ENCODE measurements around the gene TXNDC2.

Gene TXNDC2

DNA sequence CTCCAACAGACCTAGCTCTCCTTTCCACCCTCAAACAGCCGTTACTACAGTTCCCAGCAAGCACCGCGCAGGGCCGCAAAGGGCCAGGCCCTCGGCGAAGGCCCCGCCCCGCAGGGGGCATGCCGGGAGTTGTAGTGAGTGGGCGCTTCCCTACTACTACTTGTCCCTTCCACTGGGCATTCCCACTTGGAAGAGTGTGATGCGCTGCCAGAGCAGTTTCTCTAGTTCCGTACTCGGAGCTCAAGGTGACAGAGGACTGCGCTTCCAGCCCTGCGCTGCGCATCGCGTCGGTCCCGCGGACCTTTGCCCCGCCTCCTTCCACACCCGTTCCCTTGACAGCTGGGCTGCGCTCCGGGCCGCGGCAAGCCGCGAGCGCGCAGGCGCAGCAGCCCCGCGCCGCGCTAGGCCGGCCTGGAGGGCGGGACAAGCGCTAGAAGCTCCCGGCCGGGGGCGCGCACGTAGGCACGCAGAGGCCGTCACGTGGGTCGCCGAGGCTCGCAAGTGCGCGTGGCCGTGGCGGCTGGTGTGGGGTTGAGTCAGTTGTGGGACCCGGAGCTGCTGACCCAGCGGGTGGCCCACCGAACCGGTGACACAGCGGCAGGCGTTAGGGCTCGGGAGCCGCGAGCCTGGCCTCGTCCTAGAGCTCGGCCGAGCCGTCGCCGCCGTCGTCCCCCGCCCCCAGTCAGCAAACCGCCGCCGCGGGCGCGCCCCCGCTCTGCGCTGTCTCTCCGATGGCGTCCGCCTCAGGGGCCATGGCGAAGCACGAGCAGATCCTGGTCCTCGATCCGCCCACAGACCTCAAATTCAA lies 28.0 kb downstream of the TXNDC2 start, which contains the start of gene VAPA:
Gene VAPA (plus strand): TSS at position 491 of the 808 bp plus-strand sequence. CDS start 241 bp downstream, at position 732.
- DNase-seq (ENCODE audit: low read depth) = peak; percentile 91

DNA sequence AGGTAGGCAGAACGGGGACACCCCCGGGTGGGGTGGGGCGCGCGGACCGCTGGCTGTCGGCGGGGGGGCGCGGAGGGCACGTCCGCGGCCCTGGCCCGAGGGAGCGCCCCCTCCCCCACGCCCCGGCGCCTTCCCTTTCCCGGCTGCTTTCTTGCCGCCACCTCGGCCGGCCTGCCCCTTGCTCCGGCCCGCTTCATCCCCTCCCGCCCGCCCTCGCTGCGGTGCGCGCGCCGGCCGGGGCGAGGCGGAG lies 28.5 kb downstream of the TXNDC2 start:
- DNase-seq (ENCODE audit: low read depth) = no peak

DNA sequence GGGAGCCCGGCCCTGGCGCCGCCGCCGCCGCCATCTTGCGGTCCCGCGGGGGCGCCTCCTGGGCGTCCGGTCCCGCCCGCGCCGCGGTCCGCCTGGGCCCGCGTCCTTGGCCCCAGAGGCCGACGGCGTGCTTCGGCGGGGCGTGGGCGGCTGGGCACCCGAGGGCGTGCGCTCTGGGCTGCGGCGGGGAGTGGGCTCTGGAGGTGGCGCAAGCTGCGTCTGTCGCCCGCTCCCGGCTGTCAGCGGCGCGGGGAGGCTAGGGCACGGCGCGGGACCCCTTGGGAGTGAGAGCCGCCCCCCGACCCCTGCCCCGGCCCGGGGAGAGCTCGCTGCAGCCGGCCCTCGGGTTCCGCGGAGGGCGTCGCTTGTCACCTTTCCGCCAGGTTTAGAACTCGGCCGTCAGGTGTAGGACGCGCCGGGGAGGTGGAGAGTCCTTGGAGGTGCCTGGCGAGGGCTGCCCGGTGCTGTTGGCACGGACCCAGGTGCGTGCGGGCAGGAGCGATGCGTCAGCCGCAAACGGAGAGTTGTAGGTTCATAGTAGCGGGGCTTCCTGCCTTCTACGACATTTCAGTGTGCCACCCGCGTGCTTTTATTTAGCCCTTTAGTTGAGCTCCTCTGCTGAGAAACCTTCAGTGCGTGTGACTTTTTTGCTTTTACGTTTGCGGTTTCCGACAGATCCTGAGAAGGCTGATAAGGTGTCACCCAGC lies 29.0 kb downstream of the TXNDC2 start:
- DNase-seq (ENCODE audit: low read depth) = peak; percentile 72

DNA sequence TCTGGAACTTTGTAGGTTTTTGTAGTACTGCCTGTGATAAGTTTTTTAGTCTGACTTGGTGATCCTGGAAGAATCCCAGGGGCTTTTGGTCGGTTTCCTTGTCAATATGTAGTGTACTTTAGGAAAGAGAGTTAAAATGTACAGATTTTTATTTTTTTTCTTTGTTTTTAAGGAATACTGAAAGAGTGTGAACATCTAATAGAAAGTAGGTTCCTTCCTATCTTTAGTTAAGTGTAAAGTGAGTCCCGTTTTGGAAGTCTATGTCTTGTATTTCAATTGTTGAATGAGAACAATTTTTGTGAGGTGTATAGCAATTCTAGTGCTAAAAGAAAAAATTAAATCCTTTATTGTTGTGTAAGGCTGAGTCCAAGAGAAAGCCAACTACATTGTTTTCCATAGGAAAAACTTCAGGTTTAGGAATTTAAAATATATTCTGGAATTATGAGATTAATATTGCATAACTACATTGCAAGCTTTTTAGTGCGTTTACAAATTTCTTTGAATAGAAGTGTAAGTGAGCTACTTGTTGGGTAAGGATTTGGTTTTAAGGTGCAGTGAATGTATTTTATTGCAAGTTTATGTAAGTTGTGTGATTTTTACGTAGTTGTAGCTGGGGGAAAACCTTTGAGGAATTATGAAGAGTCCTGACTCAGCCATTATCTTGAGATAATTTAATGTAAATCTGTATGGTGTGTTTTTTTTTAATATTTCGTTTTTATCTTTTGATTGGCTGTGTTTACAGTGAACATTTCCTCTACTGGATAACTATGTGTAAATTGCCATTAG lies 29.7 kb downstream of the TXNDC2 start:
- DNase-seq (ENCODE audit: low read depth) = no peak

DNA sequence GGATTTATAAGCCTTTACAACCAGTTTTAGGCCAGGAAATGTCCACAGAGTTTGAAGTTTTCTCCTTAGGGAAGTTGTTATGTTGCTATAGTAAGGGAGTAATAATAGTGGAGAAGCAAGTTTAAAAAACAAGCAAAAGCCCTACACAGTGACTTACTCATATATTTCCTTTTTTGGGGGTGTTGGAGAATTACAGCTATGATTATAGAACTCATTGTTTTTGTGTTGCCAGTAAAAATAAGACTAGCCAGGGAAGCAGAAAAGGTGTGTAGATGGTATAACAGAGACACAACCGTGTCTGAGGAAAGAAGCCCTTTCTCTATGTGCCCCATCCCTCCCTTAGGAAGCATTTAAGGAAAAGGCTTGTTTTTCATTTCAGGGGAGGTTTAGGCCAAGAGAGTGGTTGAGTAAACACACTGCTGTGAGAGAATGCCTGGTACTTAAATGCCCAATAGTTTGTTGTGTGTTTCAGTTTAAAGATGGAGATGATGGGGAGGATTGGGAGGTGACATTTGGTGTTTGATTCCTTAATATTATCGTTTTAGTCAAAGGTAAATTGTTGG lies 30.4 kb downstream of the TXNDC2 start:
- no peak for DNase-seq (ENCODE audit: low read depth)

DNA sequence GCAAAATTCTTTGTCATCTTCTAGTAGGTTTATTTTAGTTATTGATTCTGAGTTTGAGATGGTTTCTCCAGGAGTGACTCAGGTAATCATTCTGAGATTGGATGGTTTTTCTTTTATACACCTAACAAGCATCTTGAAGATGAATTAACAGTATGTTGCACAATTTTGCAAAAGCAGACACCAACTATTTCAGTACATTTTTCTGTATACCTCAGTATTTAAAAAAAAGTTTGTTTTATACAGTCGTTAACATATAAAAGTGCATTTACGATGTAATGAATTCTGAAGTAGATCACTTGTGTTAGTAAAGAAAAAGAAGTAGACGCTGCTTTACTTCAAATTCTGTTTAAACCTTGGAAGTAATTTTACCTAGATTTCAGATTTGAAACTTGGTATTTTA lies 31.0 kb downstream of the TXNDC2 start:
- DNase-seq (ENCODE audit: low read depth) = no peak

DNA sequence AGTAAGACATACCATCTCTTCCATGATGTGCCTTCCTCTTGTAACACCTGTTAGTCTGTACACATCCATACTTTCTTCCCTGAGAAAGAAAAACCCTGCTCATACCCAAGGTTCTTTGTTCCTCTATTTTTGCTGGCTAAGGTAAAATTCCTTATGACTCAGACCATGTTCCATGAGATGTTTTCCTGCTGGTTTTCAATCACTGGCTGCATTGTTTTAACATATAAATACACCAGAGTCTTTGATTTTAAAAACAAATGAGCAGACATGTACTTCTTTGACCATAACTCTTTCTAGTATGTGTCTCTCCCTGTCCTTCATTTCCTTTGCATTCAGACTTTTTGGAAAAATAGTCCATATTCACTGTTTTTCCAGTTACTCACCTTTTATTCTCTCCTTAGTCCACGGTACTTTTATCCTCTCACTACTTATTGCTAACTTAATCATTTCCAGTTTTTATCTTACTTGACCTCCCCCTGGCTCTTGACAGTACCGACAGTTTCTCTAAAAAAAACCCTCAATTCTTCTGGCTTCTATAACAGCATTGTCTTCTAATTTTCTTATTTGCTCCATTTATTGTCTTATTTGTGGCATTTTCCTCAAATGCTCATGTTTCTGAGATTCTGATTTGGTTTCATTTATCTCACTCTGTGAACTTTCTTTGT lies 32.4 kb downstream of the TXNDC2 start:
- DNase-seq (ENCODE audit: low read depth) = no peak

DNA sequence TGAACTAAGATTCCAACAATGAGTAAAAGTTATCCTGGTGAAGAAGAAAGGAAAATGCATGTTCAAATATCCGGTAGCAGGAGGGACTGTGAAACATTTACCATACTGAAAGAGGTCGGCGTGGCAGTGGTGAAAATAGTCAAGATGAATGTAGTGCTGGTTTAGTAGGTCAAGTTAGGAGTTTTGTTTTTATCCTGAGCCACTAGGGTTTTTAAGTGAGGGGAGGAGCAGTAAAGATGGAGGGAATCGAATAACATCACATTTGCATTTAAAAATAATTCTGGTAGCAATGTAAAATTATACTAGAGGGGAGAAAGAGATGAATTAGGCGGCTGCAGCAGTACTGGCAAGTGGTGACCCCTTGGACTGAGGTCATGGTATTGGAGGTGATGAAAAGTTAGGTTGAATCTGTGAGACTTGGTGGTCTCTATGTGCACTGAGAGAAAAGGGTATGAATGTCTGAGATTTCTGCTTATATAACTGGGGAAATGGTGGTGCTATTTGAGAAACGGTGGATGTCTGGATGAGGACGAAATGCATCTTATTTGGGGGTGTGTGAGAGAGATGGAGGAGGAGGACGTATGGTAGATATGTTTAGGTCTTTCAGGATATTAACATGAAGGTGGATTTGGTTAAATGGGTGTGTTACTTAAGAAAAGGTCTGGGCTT lies 33.9 kb downstream of the TXNDC2 start:
- no peak for DNase-seq (ENCODE audit: low read depth)

DNA sequence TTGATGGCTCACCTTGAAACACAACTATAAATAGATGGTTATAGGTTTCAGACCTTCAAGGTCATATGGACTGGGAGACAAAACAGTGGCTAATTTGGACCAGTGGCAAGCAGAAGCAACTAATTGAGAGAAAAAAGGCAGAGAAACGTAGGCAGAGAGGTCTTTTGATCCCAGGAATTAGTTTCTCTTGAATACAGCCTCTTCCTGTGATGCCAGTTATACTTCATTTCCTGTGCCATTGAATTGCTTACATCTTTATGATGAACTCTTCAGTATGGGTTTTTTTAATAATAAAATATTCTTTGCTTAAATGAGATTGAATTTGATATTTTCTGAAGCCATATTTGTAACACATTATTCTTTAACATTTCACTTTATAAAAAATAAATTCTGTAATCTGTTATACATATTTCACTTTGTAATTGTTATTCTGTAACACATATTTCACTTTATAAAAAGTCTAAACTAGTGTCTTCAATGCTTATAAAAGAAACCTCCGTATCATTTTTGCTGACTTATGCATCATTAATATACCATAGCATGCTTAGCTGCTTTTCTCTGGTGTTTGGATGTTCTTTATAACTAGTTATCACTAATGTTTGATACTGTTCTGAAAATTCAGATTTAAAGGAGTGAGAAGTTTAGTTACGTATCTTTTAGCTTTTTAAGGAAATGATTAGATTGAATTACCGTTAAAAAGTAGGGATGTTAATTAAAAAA lies 37.0 kb downstream of the TXNDC2 start:
- no peak for DNase-seq (ENCODE audit: low read depth)

DNA sequence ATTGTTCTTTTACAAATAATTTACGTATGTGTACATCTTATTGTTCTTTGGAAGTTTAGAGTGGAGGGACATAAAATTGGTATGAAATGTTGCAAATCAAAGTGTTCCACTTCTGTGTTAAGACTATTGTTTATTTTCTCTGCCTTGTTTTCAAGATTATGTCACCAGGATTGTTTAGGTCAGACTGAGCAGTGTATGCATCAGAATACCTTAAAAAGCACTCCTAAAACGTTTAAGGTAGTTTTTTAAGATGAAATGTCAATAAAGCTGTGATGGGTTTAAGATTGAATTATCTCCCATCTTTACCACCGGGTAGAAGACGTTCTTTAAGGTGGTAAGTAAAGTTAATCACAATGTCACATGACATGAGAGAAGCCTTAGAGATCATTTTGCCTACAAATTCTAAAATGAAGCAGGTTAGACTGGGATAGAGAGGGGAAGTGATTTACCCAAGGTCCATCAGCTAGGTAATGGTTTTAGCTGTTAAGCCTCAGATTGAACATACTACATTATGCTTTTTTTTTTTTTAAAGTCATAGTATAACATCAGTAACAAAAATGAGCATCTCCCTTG lies 38.7 kb downstream of the TXNDC2 start:
- no peak for DNase-seq (ENCODE audit: low read depth)

DNA sequence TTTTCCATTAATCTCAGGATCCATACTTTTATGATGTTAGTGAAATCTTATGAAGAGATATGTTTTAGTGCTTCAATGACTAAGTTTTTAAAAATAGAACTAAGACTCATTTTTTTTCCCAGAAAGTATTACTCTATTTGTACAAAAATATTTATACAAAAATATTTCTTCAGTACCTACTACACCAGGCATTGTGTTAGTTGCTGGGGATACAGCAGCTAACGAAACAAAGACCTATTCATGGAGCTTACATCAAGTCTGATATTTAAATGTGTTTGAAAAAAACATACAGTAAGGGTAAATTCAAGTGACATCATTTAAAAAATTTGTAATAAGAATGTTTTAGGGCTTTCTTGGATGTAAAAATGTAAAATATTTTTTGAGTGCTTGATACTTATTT lies 39.6 kb downstream of the TXNDC2 start:
- DNase-seq (ENCODE audit: low read depth) = no peak

DNA sequence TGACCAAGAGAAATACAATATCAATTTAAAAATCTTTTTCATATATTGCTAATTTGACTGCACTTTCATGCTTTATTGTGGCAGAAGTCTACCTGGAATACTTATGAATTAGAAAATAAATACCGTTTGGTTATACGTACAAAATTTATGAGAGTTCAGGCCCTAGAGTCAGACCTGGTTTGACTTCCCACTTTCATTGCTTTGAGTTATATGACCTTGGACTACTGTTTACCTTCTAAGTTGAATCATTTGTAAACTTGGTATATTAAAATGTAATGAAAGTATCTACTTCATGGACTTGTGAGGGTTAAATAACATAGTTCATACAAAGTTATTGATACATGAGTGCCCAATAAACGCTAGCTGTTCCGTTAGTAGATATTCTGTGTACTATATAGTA lies 40.0 kb downstream of the TXNDC2 start:
- no peak for DNase-seq (ENCODE audit: low read depth)

DNA sequence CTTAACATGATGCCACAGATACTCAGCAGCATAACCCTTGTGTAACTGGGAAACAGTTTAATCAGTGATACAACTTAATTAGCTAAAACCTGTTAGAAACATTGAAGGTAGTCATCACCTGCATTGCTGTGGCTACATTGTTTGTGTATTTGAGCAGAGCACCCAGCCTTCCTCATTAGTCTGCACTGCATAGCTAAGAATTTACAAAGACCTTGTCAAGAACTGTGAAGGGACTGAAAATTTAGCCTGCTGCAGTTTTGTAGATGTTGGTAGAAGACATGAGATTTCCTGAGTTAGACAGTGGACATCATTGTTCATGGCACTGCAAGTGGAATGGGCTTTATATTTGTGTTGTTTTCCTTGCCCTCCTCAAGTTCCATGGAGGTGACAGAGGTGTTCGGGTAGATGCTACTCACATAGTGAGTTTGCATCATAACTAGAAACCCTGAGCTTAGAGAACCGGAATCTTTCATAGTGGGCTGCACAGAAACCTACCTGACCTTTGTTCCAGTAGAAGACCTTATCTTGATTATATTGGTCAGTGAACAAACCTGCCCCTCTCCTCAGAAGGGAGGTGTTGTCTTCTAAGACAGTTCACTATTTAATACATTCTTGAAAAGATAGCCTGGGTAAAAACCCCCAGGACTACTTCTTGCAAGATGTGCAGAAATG lies 40.6 kb downstream of the TXNDC2 start:
- DNase-seq (ENCODE audit: low read depth) = no peak

DNA sequence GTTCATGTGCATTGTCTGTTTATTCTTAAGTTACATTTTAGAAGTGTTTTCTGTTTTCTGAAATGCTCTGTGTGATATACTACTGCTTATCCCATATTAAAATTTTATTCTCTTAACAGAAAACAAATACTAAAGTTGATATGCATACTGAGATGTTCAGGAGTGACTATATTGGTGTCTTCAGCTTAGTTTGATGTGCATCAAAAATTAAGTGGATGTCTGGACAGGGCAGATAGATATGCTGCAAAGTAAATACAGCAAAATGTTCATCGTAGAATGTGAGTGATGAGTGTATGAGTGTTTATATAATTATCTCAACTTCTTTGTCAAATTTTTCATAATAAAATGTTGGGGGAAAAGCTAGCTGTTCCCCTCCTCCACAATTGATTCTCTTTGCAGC lies 41.2 kb downstream of the TXNDC2 start:
- no peak for DNase-seq (ENCODE audit: low read depth)

DNA sequence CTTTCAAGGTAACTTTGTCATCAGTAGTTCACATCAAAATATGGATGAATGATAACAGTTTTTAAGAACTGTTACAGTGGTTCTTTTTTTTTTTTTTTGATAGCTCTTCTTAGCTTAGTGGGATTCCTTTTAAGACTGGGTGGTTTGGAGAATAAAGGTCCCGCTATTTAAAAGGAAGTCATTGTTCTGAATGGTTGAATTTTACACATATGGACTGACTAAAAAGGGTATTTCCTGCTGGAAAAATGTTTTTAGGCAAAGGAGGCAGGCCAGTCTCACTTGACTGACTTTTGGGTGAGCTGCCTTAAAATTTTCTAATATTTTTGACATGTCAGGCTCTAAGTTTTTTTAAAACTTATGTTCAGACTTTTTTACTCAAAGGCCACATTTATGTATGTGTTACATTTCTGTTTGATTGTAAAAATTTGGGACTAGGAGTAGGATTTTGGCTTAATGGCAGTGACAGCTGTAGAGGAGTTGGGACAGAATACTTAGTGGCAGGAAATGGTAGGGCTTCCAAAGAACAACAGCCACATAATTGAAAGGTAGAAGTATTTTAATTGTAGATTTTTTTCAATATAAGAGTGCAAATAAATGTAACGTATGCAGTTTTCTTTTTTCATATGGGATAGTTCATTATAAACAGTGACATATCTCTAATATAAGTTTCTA lies 41.8 kb downstream of the TXNDC2 start:
- DNase-seq (ENCODE audit: low read depth) = no peak

DNA sequence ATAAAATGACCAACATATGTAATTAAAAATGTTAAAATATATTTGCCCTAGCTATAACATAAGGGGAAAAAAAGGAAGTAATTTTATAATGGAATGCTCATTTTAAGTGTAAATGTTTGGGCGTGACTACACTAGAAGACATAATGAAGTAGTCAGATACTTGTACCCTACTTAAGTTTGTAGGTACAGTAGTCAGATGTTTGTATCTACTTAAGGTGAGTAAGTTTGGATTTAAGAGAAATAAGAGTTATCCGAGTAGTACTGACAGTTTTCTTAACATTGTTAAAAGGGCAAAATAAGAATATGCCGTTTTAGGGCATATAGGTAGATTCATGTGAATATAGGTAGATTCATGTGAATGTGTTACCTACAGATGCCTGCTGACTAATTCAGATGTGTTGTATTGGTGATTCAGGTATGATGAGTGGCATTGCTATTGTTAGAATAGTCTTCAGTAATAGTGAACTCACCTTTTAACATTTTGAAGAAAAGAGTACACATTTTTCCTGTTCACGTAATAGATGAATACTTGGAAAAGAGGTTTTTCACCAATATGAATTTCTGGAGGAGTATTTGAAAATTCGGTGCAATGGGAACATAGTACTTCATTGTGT lies 43.0 kb downstream of the TXNDC2 start:
- no peak for DNase-seq (ENCODE audit: low read depth)

DNA sequence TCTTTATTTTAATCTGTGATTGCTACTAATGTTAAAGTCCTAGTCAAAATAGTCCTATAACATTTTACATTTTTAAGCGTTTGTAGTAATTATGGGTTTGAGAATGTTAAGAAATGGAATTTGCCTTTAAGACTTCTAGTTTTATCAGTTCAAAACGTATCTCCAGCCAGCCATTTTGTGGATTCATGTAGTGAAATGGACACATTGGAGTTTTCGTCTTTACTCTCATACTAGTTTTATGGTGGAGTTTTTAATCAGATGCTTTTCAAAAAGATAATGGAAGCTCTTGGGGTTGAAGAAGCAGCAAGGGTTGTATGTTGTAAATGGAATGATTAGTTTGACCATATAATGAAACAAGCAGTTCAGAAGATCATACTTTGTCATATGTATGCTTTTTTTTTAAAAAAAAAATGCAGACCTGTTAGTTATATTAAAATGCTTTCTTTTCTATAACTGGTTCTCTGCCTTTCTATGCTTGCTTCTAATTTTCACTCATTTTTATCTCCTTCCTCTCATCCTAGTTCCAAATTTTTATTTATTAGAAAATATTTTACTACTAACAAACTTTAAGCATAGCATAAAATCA lies 44.6 kb downstream of the TXNDC2 start:
- no peak for DNase-seq (ENCODE audit: low read depth)

DNA sequence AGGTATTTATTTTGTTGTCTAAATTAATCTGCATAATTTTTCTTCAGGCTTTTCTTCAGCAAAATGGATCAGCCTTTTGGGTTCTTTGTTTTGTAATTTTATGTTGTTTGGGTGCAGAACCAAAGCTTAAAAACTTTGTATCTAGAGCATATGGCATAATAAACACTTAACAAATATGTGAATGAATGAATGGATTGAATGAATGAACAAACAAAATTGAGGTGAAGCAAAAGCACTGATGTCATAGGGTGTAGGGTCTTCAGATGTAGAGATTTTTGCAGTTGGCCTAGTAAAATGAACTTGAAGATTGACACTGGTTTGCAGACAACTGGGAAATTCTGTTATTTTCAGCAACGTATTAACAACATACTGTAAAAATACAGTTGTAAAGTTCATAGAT lies 45.4 kb downstream of the TXNDC2 start:
- DNase-seq (ENCODE audit: low read depth) = no peak

DNA sequence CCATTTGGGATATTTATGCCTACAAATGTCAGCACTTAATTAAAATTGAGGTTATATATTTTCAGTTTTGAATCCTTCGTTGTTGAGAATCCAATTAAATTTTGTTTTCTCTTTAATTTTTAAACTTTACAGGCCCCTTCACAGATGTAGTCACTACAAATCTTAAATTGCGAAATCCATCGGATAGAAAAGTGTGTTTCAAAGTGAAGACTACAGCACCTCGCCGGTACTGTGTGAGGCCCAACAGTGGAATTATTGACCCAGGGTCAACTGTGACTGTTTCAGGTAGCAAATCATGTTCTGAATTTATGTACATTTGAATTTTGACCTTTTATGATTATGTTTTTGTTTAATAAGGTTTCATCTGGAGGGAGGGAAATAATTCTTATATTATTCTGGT lies 45.9 kb downstream of the TXNDC2 start:
- DNase-seq (ENCODE audit: low read depth) = no peak

Data from stimulated activated CD4-positive, alpha-beta T cell treated with anti-CD3 and anti-CD28 coated beads, Interleukin-2, amount 100 ng/mL, for 4 hours (primary cell).